SK-N-SH (cell line): ENCODE measurements around the gene KANSL3.

Experiments
- EP300 ChIP-seq, 2 experiments: IDR thresholded peaks; 2 replicates each; pipeline versions ENCODE4 v1.4.0 to v1.6.1; 2012; ENCODE audit warnings: borderline replicate concordance in 1 of 2, low read depth in 1 of 2, low read length in 1 of 2
- POLR2AphosphoS5 ChIP-seq: IDR thresholded peaks from 2 replicates; pipeline ENCODE4 v1.6.1; 2012; ENCODE audit warnings: low read depth, low read length
- USF2 ChIP-seq: fragments of 150-350 bp; IDR thresholded peaks from 2 replicates; pipeline ENCODE4 v1.6.1; 2017; ENCODE audit warnings: antibody characterized with exemption, low read length, low read depth, borderline replicate concordance
- TF ChIP-seq, protein P1 (sequence below): IDR thresholded peaks from 2 replicates; pipeline ENCODE4 v1.4.0; 2012; ENCODE audit warnings: low read depth
- TF ChIP-seq, protein P2 (sequence below): IDR thresholded peaks from 2 replicates; pipeline ENCODE4; 2012
- TF ChIP-seq, protein P3 (sequence below): fragments of 200-600 bp; sonication (generic); IDR thresholded peaks from 2 replicates; pipeline ENCODE4 v1.6.1; 2017; ENCODE audit warnings: antibody characterized with exemption, mild to moderate bottlenecking, moderate library complexity

DNA sequence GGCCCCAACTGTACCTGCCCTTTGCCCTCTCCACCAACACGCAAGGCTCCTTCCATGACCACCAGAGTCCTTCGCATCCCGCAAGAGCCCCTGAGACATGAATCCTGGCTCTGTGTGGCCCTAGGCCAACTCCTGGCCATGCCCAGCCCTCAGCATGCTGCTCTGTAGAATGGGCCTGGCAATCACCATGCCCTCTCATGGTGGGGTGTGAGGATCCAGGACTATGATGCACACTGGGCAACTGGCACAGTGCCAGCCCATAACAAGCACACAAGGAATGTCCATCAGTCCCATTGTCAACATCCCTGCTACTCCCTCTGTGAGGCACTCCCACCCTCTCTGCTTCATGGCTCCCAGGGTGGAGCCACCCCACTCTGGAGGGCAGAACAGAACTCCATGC is 49.2 kb upstream of the KANSL3 start:
- TF ChIP-seq, protein P1, sequence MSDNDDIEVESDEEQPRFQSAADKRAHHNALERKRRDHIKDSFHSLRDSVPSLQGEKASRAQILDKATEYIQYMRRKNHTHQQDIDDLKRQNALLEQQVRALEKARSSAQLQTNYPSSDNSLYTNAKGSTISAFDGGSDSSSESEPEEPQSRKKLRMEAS = no peak
- TF ChIP-seq USF2 = no peak
- TF ChIP-seq EP300 (IDR thresholded peaks at IDR 0.05; ENCODE audit: borderline replicate concordance in 1 of 2, low read depth in 1 of 2, low read length in 1 of 2) = no peak
- TF ChIP-seq, protein P2, sequence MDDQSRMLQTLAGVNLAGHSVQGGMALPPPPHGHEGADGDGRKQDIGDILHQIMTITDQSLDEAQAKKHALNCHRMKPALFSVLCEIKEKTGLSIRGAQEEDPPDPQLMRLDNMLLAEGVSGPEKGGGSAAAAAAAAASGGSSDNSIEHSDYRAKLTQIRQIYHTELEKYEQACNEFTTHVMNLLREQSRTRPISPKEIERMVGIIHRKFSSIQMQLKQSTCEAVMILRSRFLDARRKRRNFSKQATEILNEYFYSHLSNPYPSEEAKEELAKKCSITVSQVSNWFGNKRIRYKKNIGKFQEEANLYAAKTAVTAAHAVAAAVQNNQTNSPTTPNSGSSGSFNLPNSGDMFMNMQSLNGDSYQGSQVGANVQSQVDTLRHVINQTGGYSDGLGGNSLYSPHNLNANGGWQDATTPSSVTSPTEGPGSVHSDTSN = no peak
- TF ChIP-seq, protein P3, sequence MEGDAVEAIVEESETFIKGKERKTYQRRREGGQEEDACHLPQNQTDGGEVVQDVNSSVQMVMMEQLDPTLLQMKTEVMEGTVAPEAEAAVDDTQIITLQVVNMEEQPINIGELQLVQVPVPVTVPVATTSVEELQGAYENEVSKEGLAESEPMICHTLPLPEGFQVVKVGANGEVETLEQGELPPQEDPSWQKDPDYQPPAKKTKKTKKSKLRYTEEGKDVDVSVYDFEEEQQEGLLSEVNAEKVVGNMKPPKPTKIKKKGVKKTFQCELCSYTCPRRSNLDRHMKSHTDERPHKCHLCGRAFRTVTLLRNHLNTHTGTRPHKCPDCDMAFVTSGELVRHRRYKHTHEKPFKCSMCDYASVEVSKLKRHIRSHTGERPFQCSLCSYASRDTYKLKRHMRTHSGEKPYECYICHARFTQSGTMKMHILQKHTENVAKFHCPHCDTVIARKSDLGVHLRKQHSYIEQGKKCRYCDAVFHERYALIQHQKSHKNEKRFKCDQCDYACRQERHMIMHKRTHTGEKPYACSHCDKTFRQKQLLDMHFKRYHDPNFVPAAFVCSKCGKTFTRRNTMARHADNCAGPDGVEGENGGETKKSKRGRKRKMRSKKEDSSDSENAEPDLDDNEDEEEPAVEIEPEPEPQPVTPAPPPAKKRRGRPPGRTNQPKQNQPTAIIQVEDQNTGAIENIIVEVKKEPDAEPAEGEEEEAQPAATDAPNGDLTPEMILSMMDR = no peak
- TF ChIP-seq POLR2AphosphoS5 = no peak
